ENCODE measurements around the gene ANKRD39. TPM values are rescaled to one million over a fixed set of nuclear protein-coding genes. Genes with fewer than 3 reads are reported as not detected.

The ANKRD39 gene
- total RNA-seq, 4 donors from 2014 or later: 9.7 to 55.3 (median 12.7) TPM

- intact Hi-C loops (cut with DNase I; ENCODE audit: low total_unique reads): no loop called here
- Histone ChIP-seq H3K36me3 (peaks cover 0 to 43% (median 16%) of the 10 kb centered on the region in 4 donors), H3K4me1 (peaks cover 0 to 5% (median 0%) of the 10 kb centered on the region in 4 donors), H3K4me3 (no peak overlapping the region), H3K27ac (peak overlapping the region in 1 of 4 donors; percentile 48), H3K9me3 (no peaks in the 10 kb centered on the region), H3K27me3 (no peaks in the 10 kb centered on the region)
- DNase-seq: no peak
- TF ChIP-seq POLR2A (IDR thresholded peaks at IDR 0.05) (no peak), EP300 (IDR thresholded peaks at IDR 0.05; ENCODE audit: low read depth) (no peak), CTCF (IDR thresholded peaks at IDR 0.05) (no peak)
- WGBS, 2 donors (ENCODE audit: low coverage in 1 of 2): 76 to 78% methylated on average over 3 to 18 of the region's 18 CpGs
- in situ Hi-C loops (cut with MboI; ENCODE audit: low pct_ligation_motif_present in 1 of 4, low pct_unique_long_range_greater_than_20kb in 1 of 4, low sequenced_read_pairs in 3 of 4): loop anchor here in 1 of 4 donors (25.0 kb wide), 1 partner anchor 254 kb away; the partner anchor contains the start of gene FAHD2B
Observed at GRCh38 chr2:96832754-96833507, 24.9 kb downstream of the ANKRD39 start.

- Histone ChIP-seq H3K36me3 (peaks cover 0 to 43% (median 18%) of the 10 kb centered on the region in 4 donors), H3K4me3 (no peak overlapping the region), H3K27ac (peak overlapping the region in 1 of 4 donors; percentile 48), H3K9me3 (no peaks in the 10 kb centered on the region), H3K27me3 (no peaks in the 10 kb centered on the region), H3K4me1 (peaks cover 0 to 5% (median 0%) of the 10 kb centered on the region in 4 donors)
- 86% methylated on average over 11 of the region's 11 CpGs; no CpG with 5 or more reads in 1 of the 2 donors for WGBS, 2 donors (ENCODE audit: low coverage in 1 of 2)
- DNase-seq: no peak
- TF ChIP-seq POLR2AphosphoS5 (IDR thresholded peaks at IDR 0.05) (no peak), CTCF (IDR thresholded peaks at IDR 0.05) (no peak), EP300 (IDR thresholded peaks at IDR 0.05; ENCODE audit: low read depth) (no peak), POLR2A (IDR thresholded peaks at IDR 0.05) (no peak)
- in situ Hi-C loops (cut with MboI; ENCODE audit: low pct_ligation_motif_present in 1 of 4, low pct_unique_long_range_greater_than_20kb in 1 of 4, low sequenced_read_pairs in 3 of 4) (loop anchor here in 1 of 4 donors (25.0 kb wide), 1 partner anchor 255 kb away; the partner anchor contains the start of gene FAHD2B), intact Hi-C loops (cut with DNase I; ENCODE audit: low total_unique reads) (no loop called here)
Observed at GRCh38 chr2:96832408-96832753, 25.4 kb downstream of the ANKRD39 start.

DNA sequence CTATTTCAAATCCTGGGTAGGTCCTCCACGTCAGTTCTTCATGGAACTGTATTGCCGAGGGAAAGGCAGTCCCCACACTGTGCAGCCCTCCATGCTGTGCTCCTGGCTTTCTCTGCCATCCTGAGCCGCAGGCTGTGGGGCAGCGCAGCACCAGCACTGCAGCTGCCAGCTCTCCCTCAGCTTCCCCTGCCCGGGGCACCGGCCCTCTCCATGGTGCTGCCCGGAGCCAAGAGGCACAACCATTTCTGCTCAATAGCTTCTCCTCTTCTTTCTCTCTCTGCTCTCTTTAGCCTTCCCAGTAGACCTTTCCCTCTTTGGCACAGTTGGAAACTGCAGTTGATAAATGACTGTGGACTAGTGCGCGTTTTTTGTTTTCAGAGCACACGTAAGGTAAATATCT is 26.1 kb downstream of the ANKRD39 start:
- no peak for DNase-seq
- intact Hi-C loops (cut with DNase I; ENCODE audit: low total_unique reads): no loop called here
- no peak overlapping the region for H3K27ac ChIP-seq
- H3K27me3 ChIP-seq: no peaks in the 10 kb centered on the region
- in situ Hi-C loops (cut with MboI; ENCODE audit: low pct_ligation_motif_present in 1 of 4, low pct_unique_long_range_greater_than_20kb in 1 of 4, low sequenced_read_pairs in 3 of 4): loop anchor here in 1 of 4 donors (25.0 kb wide), 1 partner anchor 256 kb away; the partner anchor contains the start of gene FAHD2B
- WGBS, 2 donors (ENCODE audit: low coverage in 1 of 2): 73 to 85% methylated on average over 6 to 10 of the region's 10 CpGs
- peaks cover 0 to 49% (median 19%) of the 10 kb centered on the region in 4 donors for H3K36me3 ChIP-seq
- TF ChIP-seq POLR2A (IDR thresholded peaks at IDR 0.05) (no peak), CTCF (IDR thresholded peaks at IDR 0.05) (no peak), POLR2AphosphoS5 (IDR thresholded peaks at IDR 0.05) (no peak), EP300 (IDR thresholded peaks at IDR 0.05; ENCODE audit: low read depth) (no peak)
- H3K4me1 ChIP-seq: peaks cover 0 to 5% (median 0%) of the 10 kb centered on the region in 4 donors
- no peaks in the 10 kb centered on the region for H3K9me3 ChIP-seq
- no peak overlapping the region for H3K4me3 ChIP-seq

DNA sequence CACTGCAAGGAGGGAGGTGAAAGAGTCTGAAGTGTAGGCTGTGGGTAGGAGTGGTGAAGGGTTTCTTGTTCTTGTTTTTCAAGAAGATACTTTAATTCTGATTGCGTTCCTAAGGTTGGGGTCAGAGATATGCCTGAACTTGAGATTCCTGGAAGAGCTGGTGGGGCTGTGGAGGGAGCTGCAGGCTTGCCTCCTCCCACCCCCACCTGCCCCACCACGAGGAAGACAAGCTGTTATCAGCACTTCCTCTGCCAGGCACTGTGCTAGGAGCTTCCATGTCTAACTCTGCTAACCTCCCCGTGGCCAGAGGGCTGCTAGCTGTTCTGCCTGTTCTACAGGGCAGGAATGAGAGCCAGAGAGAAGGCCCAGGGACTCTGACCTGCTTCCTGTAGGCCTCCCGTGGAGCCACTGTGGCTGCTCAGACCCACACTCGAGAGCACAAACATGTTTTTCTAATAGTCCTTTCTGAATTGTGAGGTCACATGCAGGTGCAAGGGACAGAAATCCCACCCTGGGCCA is 27.7 kb downstream of the ANKRD39 start:
- Histone ChIP-seq H3K4me1 (peaks cover 0 to 5% (median 0%) of the 10 kb centered on the region in 4 donors), H3K4me3 (no peak overlapping the region), H3K27me3 (no peaks in the 10 kb centered on the region), H3K36me3 (peaks cover 0 to 65% (median 25%) of the 10 kb centered on the region in 4 donors), H3K27ac (no peak overlapping the region), H3K9me3 (no peaks in the 10 kb centered on the region)
- in situ Hi-C loops (cut with MboI; ENCODE audit: low pct_ligation_motif_present in 1 of 4, low pct_unique_long_range_greater_than_20kb in 1 of 4, low sequenced_read_pairs in 3 of 4) (loop anchor here in 1 of 4 donors (25.0 kb wide), 1 partner anchor 257 kb away; the partner anchor contains the start of gene FAHD2B), intact Hi-C loops (cut with DNase I; ENCODE audit: low total_unique reads) (no loop called here)
- DNase-seq: no peak
- TF ChIP-seq POLR2AphosphoS5 (IDR thresholded peaks at IDR 0.05) (no peak), EP300 (IDR thresholded peaks at IDR 0.05; ENCODE audit: low read depth) (no peak), CTCF (IDR thresholded peaks at IDR 0.05) (no peak), POLR2A (IDR thresholded peaks at IDR 0.05) (no peak)
- WGBS, 2 donors (ENCODE audit: low coverage in 1 of 2): 61 to 92% methylated on average over 1 to 5 of the region's 5 CpGs

All from transverse colon (tissue), 4 donors.